Stromal cell of bone marrow (primary cell): ENCODE data around the gene SLC25A51.
A peak's percentile ranks its signal among the peaks of the same experiment; 100 is the strongest.

Source experiments
- DNase-seq: peaks from one replicate; pipeline ENCODE4 v3.0.0-alpha.2; 2012; ENCODE audit warnings: low read depth

SLC25A51 gene

DNA sequence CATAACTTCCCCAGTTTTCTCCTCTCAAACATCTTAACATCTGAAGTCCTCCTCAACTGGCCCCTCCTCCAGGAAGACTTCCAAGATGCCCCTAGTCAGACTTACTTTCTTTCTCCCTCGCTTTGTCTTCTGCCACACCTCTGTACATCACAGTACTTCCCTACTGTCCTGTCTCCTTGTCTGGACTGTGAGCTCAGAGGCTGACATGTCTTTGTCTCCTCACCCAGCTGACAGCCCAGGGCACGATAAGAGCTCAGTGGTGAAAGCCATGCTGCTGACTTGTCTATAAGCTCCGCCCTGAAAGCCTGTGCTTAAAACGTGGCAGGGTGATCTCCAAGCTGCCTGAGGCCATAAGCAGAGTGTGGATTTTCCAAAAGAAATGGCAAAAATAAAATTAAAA lies 33.0 kb upstream of the SLC25A51 start:
- no peak for DNase-seq

DNA sequence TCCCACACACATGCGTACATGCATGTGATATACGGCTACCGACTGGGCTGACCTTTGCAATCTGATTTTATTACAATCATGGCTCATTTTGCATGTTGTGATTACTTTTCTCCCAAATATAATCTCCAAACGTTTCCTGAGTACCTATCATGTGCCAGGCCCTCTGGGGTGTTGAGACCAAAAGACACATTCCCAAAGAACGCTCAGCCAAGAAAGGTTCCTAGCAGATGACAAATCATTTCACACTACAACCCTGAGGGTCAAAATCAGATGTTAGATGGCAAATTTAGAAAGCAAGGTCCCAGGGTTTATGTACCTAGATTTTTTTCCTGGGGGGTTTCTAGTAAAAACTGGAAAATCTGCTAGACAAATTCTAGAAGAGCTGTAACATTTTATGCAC lies 32.4 kb upstream of the SLC25A51 start:
- no peak for DNase-seq

DNA sequence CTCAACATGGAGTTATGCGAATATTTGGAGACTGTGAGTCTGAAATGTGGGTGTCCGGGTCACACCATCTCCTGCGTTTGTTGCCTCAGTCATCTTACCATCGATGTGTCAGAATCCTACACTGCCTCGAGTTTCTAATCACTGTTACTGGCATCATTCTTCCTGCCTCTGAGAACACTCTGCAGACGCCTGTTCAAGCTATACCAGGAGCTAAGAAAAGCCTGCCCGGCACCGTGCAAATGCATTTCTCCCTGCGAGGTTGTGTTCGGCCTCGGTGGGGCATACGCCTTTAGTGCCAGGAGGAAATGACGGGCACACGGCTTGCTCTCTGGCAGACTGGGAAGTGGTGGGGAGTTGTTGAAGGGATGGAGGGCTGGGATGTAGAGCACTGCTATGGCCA lies 31.2 kb upstream of the SLC25A51 start:
- DNase-seq = no peak

DNA sequence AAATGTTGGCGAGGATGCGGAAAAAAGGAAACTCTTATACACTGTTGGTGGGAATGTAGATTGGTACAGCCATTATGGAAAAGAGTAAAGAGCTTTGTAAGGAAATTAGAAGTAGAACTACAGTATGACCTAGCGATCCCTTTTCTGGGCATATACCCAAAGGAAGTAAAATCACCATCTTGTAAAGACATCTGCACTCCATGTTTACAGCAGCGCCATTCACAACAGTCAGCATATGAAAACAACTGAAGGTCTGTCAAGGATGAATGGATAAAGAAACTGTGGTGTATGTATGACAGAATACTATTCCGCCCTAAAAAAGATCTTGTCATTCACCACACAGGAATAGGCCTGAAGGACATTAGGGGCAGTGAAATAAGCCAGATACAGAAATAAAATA lies 27.7 kb upstream of the SLC25A51 start:
- no peak for DNase-seq

DNA sequence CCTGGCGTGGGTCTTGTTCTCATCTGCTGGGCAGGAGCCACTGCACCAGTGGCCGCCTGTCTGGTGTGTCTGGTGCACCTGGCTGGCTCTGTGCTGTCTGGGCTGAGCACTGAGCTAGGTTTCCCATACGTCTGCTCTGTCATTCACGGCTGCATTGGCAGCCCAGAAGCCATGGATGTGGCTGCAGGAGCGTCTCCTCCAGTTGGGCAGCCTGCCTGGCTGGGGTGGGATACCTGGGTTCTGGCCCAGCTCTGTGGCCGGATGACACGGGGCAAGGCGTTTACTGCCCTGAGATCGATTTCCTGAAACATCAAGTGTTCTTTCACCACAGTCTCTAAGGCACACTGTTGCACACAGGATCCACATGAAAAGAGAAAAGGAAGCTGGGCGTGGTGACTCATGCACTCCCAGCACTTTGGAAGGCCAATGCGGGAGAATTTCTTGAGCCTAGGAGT lies 25.5 kb upstream of the SLC25A51 start:
- peak; percentile 67 for DNase-seq

DNA sequence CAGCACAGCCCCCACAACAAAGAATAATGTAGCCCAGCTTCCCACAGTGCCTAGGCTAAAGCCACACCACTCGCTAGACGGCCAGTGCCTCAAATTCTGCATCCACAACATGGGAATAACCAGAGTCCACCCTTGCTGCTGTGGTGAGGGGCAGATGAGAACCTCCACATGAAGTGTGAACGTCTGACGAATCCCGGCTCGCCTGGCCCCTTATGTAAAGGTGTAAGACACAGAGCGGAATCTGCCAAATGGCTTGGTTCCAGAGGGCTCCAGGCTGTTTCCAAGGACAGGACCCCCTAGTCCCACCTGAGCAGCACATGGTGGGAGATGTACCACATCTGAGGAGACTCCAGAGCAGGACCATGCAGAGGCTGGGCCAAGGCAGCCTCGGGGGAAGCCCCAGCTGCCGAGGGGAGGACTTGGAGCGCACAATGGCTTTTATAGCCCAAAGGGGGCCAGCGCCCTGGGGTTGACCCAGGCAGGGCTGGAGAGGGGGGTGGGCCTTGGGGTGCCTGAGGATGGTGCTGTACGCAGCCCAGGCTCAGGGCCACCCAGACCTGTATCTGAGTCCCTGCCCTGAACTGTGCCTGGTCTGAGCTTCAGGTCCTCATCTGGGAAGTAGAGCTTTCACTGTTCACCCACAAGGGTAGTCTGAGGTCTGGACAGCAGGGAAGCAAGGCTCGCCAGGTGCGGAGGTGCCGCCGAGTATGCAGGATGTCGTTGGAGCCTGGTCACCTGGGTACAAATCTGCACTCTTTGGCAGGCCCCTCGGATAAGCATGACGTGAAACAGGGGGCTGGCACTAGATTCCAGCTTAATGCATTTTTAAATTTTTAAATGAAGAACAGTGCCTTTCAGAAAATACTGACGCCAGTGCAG lies 24.9 kb upstream of the SLC25A51 start:
- DNase-seq = no peak

DNA sequence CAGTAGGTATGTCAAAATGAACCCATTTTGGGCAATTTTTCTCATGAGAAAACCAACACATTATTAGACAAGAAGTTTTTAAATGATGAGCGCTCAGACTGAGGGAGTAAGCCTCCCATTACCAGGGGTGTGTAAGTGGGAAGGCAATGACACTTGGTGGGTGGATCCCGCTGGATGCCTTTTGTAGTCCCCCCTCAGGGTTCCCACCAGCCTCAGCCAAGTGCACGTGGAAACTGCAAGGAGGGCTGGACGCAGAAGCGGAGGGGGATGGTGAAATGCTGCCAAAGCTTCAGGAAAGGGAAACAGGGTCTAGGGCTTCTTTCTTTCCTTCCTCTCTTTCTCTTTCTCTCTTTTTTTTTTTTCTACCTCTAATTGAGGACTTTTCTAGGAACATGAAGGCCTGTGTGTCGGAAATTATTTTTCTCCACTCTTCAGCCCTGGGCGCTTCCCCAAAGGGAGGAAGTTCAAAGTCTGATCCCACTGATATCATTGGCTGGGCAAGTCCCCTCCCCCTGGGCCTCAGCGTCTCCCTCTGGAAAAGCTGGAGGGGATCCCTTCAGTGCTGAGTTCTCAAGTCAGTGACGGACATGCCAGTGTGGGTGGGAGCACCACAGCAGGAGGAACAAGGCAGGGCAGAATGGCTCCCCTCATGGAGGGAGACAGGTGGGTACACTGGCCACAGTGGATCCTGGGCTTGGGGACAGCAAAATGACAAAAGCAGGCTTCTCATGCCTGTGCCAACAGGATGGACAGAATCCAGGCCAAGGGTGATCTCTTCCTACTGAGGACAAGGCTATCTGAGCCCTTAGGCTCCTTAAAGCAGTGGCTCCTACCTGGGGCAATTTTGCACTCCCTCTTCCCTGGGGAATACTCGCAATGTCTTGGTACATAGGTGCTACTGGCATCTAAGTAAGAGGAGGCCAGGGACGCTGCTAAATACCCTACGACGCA lies 23.9 kb upstream of the SLC25A51 start:
- no peak for DNase-seq

DNA sequence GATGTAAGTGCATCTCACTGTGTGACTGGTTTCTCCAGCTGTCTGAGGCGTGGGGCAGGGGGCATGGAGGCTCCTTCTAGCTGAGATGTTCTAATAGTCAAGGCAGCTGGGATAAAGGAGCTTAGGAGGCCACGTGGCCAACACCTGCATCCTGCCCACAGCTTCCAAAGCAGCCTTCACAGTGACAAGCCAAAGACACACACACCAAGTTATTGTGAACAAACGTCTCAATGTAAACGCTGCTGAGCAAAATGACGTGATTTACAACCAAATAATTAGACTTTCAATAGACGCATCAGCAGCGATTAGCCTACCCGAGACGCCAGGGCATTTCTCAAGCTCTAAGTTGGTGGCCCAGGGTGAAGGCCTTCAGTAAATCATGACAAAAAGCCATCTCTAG lies 23.2 kb upstream of the SLC25A51 start:
- no peak for DNase-seq

DNA sequence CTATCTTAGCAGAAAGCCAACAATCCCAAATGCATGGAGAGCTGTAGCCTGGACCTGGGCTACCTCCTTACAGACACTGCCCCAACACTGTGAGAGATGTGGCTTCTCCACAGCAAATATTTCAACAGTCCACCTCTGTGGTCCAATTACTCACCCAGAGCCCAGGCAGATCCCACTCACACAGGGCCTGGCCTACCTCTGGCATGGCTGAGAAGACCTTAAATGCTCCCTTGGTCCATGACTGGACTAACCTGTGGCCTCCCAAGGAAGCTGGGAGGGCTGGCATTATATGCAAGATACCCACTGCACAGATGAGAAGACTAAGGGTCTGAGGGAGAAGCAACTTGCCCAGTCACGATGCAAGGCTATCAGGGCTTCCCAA lies 22.8 kb upstream of the SLC25A51 start:
- DNase-seq = no peak

DNA sequence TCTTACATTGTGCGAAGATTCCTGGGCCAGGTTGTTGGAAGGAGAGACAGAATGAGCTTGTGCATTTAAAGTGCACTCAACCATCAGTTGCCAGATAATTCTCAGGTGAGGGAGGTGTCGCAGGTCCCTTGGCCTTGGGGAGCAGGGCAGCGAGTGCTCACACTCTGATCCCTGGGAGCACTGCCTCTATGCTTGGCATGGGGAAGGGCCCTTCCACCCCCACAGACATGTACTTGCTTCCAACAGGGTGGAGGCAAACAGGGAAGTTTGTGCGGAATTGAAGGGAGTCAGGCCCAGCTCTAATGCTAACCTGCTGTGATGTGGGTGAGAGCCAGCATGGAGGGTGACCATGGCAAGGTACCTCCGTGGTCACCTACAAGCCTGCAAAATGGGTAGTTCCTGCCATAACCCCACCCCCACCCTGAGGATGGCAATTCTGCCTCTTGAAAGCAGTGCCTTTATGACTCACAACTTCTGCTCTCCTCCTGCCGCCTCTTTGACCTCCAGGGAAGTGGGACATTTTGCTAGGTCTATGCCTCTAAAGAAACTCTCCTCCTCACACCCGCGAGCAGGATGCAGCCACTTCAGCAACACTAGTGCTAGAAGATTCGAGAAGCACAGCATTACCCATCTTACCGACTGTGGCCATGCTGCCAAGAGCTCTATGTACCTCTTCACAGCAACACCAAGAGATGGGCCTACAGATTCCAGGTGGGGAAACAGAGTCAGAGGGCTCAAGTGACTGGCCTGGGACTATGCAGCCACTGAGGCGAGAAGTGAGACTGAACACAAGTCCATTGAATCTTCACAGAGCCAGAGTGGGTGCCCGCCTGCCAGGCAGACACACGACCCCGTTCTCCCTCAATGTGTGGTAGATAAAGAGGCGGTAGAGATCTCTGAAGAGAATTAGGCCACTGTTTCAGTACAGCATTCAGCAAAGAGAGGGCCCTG lies 22.1 kb upstream of the SLC25A51 start:
- DNase-seq = no peak

DNA sequence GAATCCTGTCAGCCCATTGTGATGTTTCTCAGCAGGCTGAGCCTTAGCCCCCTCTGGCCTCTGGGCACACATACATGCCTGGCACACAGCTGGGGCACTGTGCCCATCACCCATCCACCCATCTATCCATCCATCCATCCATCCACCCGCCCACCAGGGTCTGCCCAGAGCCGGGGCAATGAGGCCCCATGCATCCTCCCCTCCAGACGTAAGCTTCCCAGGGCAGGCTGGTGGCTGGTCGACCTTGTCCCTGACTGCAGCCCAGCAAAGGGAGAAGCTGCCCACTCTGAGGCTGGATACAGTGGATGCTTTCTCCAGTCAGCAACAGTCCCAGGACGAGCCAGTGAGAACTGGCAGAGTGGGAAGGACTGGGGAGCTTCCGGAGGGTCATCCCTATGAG lies 21.1 kb upstream of the SLC25A51 start:
- no peak for DNase-seq

DNA sequence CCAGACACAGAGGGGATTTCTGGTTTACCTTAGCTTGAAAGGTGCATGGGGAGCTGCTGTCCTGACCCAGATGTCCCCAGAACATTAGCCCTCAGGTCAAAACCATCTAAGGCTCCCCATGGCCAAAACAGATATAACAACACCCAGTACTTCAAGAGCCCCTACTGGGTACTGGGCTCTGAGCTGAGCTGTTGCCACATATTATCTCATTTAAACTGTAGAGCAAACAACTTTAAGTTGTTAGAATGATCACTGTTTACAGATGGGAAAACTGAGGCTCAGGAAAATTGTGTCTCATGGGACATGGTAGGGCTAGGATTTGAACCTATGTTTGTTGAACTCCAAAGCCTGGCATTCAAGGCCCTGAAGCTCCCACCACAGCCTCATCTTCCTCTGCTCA lies 20.6 kb upstream of the SLC25A51 start:
- DNase-seq = no peak

DNA sequence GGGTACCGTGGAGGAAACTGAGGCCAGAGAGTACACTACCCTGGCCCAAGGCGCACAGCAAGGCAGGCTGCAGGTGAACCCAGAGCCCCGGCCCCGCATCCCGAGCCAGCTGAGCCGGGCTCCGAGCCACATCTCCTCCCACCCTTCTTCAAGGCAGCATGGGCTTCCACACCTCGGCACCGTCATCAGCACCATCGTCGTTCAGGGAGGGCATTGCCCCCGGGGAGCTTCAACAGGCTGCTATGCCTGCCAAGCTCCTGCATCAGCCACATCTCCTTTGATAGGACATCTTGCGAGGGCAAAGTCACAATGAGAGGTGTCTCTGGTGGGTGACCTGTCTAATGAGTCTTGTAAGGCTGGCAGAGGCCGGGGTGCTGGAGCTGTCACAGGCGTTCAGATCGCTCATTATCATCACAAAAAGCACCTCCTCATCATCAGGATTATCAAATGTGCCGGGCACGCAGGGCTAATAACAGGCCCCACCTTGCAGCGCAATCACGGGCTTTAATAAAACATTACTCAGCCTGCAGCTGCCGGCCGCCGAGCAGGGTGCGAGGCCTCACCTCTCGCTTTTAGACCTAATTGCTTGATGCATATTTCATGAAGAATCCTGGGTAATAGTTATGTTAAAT lies 20.0 kb upstream of the SLC25A51 start:
- no peak for DNase-seq

DNA sequence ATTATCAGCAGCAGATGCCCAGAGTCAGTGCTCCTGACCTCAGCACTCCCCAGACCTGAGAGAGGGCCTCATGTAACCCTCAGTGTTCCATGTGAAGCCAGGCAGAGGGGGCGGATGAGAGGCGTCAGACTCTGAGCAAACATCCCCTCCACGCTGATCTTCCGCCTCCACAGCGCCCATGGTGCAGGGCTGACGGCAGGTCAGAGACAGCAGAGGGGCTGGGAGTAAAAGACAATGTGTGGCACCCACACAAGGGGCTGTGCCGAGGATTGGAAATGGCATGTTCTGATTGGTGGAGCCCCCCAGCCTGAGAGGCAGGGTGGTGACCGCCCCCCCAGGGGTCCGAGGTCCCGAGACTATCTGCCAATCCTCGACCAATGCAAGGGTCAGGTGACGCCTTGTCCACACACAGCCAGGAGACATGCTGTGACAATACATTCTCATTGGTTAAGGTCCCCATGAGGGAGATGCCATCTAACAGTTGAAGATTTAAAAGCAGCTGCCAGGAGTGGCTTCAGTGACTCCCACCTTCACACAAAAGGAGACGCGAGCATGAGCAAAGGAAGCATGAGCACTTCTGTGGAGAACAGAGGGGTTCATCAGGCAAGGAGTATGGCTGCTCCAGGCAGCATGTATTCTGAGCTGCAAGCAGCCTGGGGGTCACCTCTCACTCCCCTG lies 19.3 kb upstream of the SLC25A51 start:
- DNase-seq = no peak

DNA sequence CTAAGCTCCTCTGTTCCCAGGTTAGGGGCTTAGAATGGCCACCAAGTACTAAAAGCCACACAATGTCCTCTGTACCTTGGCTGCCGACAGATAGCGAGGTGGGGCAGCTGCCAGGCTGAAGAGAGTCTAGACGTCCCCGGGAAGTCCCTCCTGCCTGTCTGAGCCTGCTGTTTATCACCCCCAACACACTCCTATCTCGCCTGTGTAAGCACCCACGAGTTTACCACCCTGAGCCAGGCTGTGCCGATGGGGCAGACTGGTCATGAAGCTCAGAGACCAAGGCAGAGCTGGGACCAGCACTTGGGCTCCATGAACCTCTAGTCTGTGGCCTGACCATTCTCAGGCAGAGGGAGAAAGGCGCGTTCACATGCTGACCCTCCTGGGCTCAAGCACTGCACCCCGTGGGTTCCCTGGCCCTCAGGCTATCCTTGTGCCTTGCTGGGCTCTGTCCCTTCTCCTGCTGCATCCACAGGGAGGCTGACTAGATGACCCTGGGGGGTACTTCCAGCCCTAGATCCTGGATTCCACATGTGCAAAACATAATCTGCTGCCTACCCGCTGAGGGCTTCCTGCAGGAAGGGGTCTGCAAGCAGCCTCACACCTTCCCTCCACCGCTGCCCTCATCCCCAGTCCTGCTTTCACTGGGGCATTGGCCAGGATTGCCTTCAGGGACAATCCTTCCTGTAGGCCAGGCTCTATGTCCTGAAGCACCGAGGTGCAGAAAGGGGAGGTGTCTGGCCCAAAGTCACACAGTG lies 18.6 kb upstream of the SLC25A51 start:
- DNase-seq = no peak

DNA sequence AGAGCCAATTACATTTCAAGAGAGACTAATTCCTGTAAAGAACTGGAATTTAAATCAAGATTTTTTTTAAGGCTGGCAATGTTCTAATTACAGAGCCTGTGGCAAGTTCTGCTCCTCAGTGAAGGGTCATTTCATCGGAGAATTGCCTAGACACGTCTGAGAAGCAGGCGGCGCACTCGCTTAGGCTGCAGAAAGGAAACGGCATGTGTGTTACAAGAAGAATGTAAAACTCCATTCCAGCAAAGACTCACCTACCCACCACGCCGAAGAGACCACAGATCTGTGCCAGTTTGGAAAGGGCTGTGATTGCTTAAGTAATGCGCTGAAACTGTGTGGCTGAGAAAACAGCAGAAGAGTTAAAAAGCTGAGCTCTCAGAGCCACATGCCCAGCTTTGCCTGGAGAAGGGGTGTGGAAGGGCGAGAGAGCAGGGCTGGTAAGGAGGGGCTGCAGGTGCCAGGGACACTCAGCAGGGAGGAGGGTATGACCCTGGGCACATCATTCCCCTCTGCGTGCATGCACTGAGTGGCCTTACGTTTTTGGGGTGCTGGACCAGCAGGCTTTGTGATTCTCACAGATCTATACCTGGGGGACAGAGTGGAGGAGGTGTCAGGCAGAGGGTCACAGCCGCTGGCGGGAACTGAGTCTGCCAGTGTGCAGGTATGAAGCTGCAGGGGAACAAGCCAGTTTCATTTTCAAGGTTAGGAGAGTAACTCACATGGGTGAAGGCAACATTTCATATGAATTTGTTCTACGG lies 17.8 kb upstream of the SLC25A51 start:
- no peak for DNase-seq

DNA sequence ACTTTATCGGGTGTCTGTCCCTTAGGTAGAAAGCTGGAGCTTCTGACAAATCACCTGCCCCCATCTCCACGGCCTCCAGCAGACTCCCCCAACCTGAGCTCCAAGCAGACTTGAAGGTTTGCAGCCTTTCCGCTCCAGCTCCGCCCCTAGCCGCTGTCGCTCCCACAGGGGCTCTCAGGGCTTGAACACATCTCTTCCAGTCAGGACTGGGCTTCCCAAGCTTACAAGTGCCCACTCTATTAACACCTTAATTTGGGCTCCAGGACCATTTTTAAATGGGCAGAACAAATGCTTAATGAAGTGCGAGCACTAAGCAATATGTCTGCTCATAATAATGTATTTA lies 17.2 kb upstream of the SLC25A51 start:
- DNase-seq = no peak

DNA sequence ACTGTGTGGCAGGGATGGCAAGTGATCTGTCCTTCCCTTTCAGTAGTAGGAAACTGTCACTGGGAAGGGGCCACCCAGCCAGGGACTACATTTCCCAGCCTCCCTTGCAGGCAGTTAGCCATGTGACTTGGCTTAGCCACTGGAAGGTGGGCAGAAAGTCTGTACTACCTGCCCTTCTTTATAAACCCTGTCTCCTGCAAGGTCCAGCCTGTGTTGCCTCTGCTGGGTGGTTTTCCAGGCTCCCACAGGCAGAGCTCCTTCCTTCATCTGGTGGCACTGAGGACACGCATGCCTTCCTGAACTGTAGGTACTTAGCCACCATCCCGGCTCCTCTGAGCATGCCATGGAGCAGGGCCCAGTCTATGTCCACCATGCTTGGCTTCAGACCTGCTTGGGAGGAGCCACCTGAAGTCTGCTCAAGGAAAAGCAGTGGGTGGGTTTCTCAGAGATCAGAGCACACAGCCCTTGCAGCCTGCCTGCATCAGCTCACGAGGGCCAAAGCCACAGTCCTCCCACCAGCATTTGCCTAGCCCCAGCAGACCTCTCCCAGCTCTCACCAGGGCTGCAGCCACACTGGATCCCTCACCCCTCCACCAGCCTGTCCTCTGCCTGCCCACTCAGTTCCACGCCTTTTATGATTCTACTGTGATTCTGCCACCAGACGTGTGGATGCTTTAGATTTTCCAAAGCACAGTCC lies 16.7 kb upstream of the SLC25A51 start:
- DNase-seq = no peak

DNA sequence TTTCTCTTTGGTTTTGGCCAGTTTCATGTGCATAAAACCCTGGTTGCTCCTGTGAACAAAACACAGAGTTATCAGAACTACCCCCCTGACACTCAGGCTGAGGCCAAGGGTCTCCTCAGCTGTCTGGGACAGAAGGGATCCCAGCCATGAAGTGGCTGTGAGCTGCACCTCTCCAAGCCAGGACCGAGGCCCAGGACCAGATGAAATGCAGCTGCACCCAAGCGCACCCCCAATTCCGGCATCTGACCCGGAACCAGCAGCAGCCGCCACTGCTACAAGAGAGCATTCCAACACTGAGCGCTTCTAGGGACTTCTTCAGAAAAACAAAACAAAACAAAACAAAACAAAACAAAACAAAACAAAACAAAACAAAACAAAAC lies 16.0 kb upstream of the SLC25A51 start:
- DNase-seq = no peak
